ENCODE results near the gene REPS2.

Gene REPS2

DNA sequence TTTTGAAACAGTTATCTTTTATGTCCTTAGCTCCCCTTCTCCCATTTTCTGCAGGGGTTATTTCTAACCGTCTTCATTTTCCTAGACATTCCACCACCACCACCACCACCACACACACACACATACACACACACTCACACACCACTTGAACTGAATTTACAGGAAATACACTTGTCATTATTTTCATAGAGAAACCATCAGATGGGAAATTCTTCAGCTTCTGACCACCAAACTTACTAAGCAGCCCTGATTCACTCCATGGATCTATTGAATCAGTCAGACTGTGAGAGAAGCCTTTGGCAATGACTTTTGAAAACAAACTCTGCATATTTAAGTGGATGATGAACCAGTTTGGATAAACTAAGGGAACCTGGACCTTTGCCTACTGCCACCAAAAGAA lies 218.5 kb downstream of the REPS2 start:
- H3K4me3 ChIP-seq (ENCODE audit: low read depth, low read length) = no peak overlapping the region
- no peak for DNase-seq (ENCODE audit: low read depth)
- TF ChIP-seq, protein P1, sequence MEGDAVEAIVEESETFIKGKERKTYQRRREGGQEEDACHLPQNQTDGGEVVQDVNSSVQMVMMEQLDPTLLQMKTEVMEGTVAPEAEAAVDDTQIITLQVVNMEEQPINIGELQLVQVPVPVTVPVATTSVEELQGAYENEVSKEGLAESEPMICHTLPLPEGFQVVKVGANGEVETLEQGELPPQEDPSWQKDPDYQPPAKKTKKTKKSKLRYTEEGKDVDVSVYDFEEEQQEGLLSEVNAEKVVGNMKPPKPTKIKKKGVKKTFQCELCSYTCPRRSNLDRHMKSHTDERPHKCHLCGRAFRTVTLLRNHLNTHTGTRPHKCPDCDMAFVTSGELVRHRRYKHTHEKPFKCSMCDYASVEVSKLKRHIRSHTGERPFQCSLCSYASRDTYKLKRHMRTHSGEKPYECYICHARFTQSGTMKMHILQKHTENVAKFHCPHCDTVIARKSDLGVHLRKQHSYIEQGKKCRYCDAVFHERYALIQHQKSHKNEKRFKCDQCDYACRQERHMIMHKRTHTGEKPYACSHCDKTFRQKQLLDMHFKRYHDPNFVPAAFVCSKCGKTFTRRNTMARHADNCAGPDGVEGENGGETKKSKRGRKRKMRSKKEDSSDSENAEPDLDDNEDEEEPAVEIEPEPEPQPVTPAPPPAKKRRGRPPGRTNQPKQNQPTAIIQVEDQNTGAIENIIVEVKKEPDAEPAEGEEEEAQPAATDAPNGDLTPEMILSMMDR (IDR thresholded peaks at IDR 0.05; ENCODE audit: insufficient read depth, low read depth, low read length, missing control alignments) = no peak

DNA sequence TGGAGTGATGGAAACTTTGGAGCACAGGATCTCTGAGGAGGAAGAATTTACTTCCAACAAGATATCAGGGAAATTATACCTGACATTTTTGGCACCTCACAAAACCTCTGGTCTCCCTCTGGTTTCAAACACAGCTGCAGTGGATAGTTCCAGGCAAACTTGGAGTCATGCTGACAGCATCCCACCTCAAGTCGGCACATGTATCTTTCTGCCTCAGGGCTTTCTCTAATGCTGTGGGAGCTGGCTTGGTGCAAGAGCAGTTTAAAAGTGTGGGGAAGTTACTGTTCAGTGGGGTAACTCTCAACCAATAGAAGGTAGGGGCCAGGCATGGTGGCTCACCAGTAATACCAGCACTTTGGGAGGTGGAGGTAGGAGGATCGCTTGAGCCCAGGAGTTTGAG lies 221.5 kb downstream of the REPS2 start:
- no peak for DNase-seq (ENCODE audit: low read depth)
- TF ChIP-seq, protein P1 (IDR thresholded peaks at IDR 0.05; ENCODE audit: insufficient read depth, low read depth, low read length, missing control alignments) = no peak
- H3K4me3 ChIP-seq (ENCODE audit: low read depth, low read length) = no peak overlapping the region

DNA sequence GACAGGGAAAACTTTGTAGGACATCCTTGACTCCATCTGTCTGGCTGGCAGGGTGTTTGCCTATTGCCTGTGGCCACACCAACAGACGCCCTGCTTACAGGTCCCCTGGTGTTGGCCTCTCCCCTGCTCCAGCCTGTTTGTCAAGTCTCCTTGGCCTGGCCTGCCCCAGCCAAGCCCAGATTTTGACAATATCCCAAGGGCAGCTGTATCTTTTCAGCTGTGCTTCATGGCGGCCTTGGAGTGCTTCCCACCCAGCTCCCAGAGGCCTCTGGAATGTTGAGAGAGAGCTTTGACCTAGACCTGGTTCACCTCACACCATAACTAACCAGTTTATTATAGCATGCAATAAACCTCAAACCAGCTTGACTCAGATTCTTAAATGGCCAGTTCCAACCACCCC lies 224.5 kb downstream of the REPS2 start:
- TF ChIP-seq, protein P1 (IDR thresholded peaks at IDR 0.05; ENCODE audit: insufficient read depth, low read depth, low read length, missing control alignments) = no peak
- no peak overlapping the region for H3K4me3 ChIP-seq (ENCODE audit: low read depth, low read length)

DNA sequence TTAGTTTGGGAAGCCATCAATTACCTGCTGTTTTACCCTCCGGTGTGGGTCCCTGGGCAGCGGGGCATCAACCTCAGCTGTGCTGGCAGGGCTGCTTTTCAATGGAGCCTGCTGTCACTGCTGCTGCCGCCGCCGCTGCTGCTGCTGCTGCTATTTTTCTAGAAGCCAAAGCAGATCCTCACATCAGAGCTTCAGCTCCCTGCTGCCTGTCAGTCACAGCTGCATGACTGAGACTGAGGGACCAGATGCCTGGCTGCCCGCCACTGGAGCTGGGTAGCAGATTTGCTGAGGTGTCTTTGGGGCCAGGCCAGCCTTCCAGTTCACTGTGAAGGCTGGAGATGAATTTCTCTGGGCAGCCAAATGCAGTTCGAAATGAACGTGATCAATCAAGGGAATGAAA lies 228.2 kb downstream of the REPS2 start:
- DNase-seq (ENCODE audit: low read depth) = no peak
- TF ChIP-seq, protein P1 (IDR thresholded peaks at IDR 0.05; ENCODE audit: insufficient read depth, low read depth, low read length, missing control alignments) = no peak
- H3K4me3 ChIP-seq (ENCODE audit: low read depth, low read length) = no peak overlapping the region

More for the DNA sequence above, 224.5 kb downstream of the REPS2 start:
- DNase-seq (ENCODE audit: low read depth) = no peak

- H3K4me3 ChIP-seq (ENCODE audit: low read depth, low read length) = no peak overlapping the region
- DNase-seq (ENCODE audit: low read depth) = no peak
- TF ChIP-seq, protein P1 (IDR thresholded peaks at IDR 0.05; ENCODE audit: insufficient read depth, low read depth, low read length, missing control alignments) = no peak
Measured at GRCh38 chrX:17182317-17182716, 235.9 kb downstream of the REPS2 start.

DNA sequence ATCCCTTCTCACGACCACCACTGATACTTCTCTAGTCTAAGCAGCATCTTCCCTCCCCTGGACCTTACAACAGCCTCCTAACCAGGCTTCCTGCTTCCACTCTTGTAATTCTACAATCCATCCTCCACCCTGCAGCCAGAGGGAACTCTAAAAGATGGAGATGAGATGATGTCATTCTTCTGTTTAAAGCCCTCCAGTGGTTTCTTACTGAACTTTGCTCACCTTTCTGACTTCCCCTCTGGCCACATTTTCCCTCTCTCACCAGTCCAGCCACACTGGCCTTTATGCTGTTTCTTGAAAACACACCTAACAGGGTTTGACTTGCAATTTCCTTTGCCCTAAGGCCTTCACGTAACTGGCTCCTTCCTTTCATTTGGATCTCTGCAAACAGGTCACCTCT lies 237.1 kb downstream of the REPS2 start:
- TF ChIP-seq, protein P1 (IDR thresholded peaks at IDR 0.05; ENCODE audit: insufficient read depth, low read depth, low read length, missing control alignments) = no peak
- no peak for DNase-seq (ENCODE audit: low read depth)
- H3K4me3 ChIP-seq (ENCODE audit: low read depth, low read length) = no peak overlapping the region

DNA sequence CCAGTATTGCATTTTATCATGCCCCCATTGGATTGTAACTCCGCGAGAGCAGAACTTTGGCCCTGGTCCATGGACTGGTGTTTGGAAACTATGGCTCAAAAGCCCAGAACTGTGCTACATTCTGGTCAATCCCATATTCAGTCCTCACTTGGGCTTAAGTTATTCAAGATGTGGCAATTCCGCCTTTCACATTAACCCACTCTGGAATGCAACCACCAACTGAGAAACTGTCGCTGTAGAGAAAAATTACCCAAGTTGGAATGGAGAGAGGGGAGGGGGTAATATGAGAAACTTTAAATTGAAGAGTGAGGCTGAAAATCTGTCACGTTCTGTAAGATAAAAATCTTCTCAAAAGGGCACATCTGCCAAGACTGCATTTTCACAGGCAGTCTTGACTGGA lies 239.0 kb downstream of the REPS2 start:
- DNase-seq (ENCODE audit: low read depth) = no peak
- TF ChIP-seq, protein P1 (IDR thresholded peaks at IDR 0.05; ENCODE audit: insufficient read depth, low read depth, low read length, missing control alignments) = no peak
- H3K4me3 ChIP-seq (ENCODE audit: low read depth, low read length) = no peak overlapping the region

Data from GM12865 (cell line).